Gastrocnemius medialis (tissue), 4 donors: ENCODE measurements around the gene PERCC1. TPM values are rescaled to one million over a fixed set of nuclear protein-coding genes. Genes with fewer than 3 reads are reported as not detected.

Experiments used
- ATAC-seq, 2 donors: fragments of 150-250 bp; one replicate each; pipeline ENCODE4 v1.9.1; 2016
- DNase-seq, 2 donors: peaks; one replicate each; pipeline ENCODE4 v3.0.0-alpha.2; 2019
- H3K27ac ChIP-seq, 4 donors: fragments of 200-600 bp; sonication (generic); 1 replicate in 1 of 4; 2 replicates in 3 of 4; pipeline ENCODE4 v1.5.1; 2016 to 2018; ENCODE audit warnings: mild to moderate bottlenecking in 2 of 4, moderate library complexity in 1 of 4
- H3K27me3 ChIP-seq, 3 donors: fragments of 200-600 bp; sonication (generic) in 2 of 3; 1 replicate in 1 of 3; 2 replicates in 2 of 3; pipeline versions ENCODE4 v1.5.1 to v1.6.0; 2016 to 2019; ENCODE audit warnings: mild to moderate bottlenecking in 1 of 3, moderate library complexity in 1 of 3
- H3K36me3 ChIP-seq, 2 donors: fragments of 200-600 bp; sonication (generic) in 1 of 2; one replicate each; pipeline ENCODE4 v1.5.1; 2017 to 2018
- H3K4me1 ChIP-seq, 2 donors: fragments of 200-600 bp; sonication (generic) in 1 of 2; one replicate each; pipeline ENCODE4 v1.5.1; 2016 to 2017; ENCODE audit warnings: mild to moderate bottlenecking in 2 of 2
- H3K4me3 ChIP-seq, 4 donors: fragments of 200-600 bp; sonication (generic) in 3 of 4; 1 replicate in 1 of 4; 2 replicates in 3 of 4; pipeline ENCODE4 v1.5.1; 2016 to 2019; ENCODE audit warnings: mild to moderate bottlenecking in 2 of 4
- H3K9me3 ChIP-seq, 3 donors: fragments of 200-600 bp; sonication (generic) in 2 of 3; 1 replicate in 1 of 3; 2 replicates in 2 of 3; pipeline ENCODE4 v1.5.1; 2016 to 2019
- POLR2A ChIP-seq, 2 donors: fragments of 450-650 bp; IDR thresholded peaks; one replicate each; pipeline ENCODE4 v1.6.1; 2017; ENCODE audit warnings: antibody characterized with exemption in 2 of 2, mild to moderate bottlenecking in 2 of 2, moderate library complexity in 2 of 2
- in situ Hi-C, 4 donors: fragments of 200-750 bp; cut with MboI; loops; one replicate each; pipeline versions ENCODE4 v1.15.0 to v1.8.0; 2017; ENCODE audit warnings: low sequenced_read_pairs in 4 of 4
- intact Hi-C: fragments of 100-400 bp; cut with DNase I; formaldehyde crosslinking; loops from one replicate; pipeline ENCODE4 v1.15.1; 2023; ENCODE audit warnings: low total_unique reads
- total RNA-seq, 4 donors: library from RNA; depleted of rRNA; stranded (reverse); fragments of >200 nt; gene quantifications; one replicate each; pipeline versions ENCODE4 v1.1.0 to v1.2.3, GENCODE V29; 2016
- TF ChIP-seq, protein P1 (sequence below), 5 experiments: fragments of 450-650 bp in 3 of 5; fragments of 200-600 bp in 2 of 5; sonication (generic) in 2 of 5; IDR thresholded peaks in 4 of 5; conservative IDR thresholded peaks in 1 of 5; 1 replicate in 4 of 5; 2 replicates in 1 of 5; pipeline ENCODE4 v1.5.1; 2016 to 2019; ENCODE audit warnings: antibody characterized with exemption in 5 of 5, mild to moderate bottlenecking in 3 of 5, moderate library complexity in 3 of 5

Gene PERCC1
- total RNA-seq, 4 donors from 2014 or later, result not detected

DNA sequence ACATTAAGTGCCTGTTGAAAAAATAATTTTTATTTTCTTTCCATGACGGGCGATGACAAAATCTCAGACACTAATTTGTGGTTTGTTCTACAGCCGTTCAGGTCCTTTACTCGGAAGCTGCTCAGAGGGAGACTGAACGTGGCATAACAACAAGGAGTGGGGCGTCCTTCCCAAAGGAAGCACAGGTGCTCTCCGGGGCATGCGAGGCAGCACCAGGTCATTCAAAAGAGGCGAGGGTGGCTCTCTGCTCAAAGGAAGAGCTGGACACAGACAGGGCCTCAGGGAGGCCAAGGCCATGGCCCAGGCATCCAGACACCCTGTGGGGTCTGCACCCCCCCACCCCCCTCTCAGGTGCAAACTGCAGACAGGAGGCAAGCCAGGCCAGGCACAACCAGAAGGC lies 32.5 kb upstream of the PERCC1 start:
- in situ Hi-C loops, result no loop called here
- intact Hi-C loops, result no loop called here
- ATAC-seq, result no peak
- Histone ChIP-seq H3K4me3 (no peak overlapping the region), H3K27me3 (no peaks in the 10 kb centered on the region), H3K9me3 (no peaks in the 10 kb centered on the region), H3K36me3 (peaks cover 0 to 49% of the 10 kb centered on the region in 2 donors), H3K27ac (no peak overlapping the region), H3K4me1 (no peaks in the 10 kb centered on the region)
- DNase-seq, result no peak
- TF ChIP-seq, protein P1, sequence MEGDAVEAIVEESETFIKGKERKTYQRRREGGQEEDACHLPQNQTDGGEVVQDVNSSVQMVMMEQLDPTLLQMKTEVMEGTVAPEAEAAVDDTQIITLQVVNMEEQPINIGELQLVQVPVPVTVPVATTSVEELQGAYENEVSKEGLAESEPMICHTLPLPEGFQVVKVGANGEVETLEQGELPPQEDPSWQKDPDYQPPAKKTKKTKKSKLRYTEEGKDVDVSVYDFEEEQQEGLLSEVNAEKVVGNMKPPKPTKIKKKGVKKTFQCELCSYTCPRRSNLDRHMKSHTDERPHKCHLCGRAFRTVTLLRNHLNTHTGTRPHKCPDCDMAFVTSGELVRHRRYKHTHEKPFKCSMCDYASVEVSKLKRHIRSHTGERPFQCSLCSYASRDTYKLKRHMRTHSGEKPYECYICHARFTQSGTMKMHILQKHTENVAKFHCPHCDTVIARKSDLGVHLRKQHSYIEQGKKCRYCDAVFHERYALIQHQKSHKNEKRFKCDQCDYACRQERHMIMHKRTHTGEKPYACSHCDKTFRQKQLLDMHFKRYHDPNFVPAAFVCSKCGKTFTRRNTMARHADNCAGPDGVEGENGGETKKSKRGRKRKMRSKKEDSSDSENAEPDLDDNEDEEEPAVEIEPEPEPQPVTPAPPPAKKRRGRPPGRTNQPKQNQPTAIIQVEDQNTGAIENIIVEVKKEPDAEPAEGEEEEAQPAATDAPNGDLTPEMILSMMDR (IDR thresholded peaks at IDR 0.05 in 4 of 5, conservative IDR thresholded peaks at IDR 0.05 in 1 of 5), result no peak
- TF ChIP-seq POLR2A (IDR thresholded peaks at IDR 0.05), result no peak

- H3K4me1 ChIP-seq, result no peaks in the 10 kb centered on the region
- no peak overlapping the region for H3K27ac ChIP-seq
- in situ Hi-C loops (no loop called here), intact Hi-C loops (no loop called here)
- TF ChIP-seq, protein P1 (IDR thresholded peaks at IDR 0.05 in 4 of 5, conservative IDR thresholded peaks at IDR 0.05 in 1 of 5), result no peak
- TF ChIP-seq POLR2A (IDR thresholded peaks at IDR 0.05), result no peak
- peaks cover 0 to 42% of the 10 kb centered on the region in 2 donors for H3K36me3 ChIP-seq
- DNase-seq, result no peak
- no peak overlapping the region for H3K4me3 ChIP-seq
- H3K9me3 ChIP-seq, result no peaks in the 10 kb centered on the region
- ATAC-seq, result no peak
- H3K27me3 ChIP-seq, result no peaks in the 10 kb centered on the region
Measured at GRCh38 chr16:1398826-1399581, 31.9 kb upstream of the PERCC1 start.

- in situ Hi-C loops (no loop called here), intact Hi-C loops (no loop called here)
- no peaks in the 10 kb centered on the region for H3K4me1 ChIP-seq
- DNase-seq (no peak), ATAC-seq (no peak)
- no peak overlapping the region for H3K27ac ChIP-seq
- no peaks in the 10 kb centered on the region for H3K9me3 ChIP-seq
- no peak for TF ChIP-seq POLR2A (IDR thresholded peaks at IDR 0.05)
- TF ChIP-seq, protein P1 (IDR thresholded peaks at IDR 0.05 in 4 of 5, conservative IDR thresholded peaks at IDR 0.05 in 1 of 5), result no peak
- H3K4me3 ChIP-seq, result no peak overlapping the region
- no peaks in the 10 kb centered on the region for H3K27me3 ChIP-seq
- H3K36me3 ChIP-seq, result peaks cover 0 to 38% of the 10 kb centered on the region in 2 donors
Measured at GRCh38 chr16:1401061-1401757, 29.7 kb upstream of the PERCC1 start.

DNA sequence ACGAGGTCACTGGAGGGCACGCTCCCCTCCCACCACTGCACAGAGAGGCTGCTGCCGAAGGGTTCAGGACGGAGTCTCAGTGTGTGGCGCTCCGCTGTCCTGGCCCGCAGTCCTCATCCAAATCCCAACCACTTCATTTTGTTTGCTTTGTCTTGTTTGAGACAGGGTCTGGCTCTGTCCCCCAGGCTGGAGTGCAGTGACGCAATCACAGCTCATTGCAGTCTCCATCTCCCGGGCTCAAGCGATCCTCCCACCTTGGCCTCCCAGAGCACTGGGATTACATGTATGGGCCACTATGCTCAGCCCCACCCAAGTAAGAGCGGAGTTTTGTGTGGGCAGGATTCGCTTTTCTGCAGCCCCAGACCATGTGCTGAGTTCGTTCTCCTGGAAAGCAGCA lies 29.1 kb upstream of the PERCC1 start:
- intact Hi-C loops, result no loop called here
- in situ Hi-C loops, result no loop called here
- H3K27me3 ChIP-seq, result no peaks in the 10 kb centered on the region
- TF ChIP-seq POLR2A (IDR thresholded peaks at IDR 0.05), result no peak
- TF ChIP-seq, protein P1 (IDR thresholded peaks at IDR 0.05 in 4 of 5, conservative IDR thresholded peaks at IDR 0.05 in 1 of 5), result no peak
- H3K27ac ChIP-seq, result no peak overlapping the region
- no peak for ATAC-seq
- no peaks in the 10 kb centered on the region for H3K9me3 ChIP-seq
- DNase-seq, result no peak
- no peaks in the 10 kb centered on the region for H3K4me1 ChIP-seq
- no peak overlapping the region for H3K4me3 ChIP-seq
- peaks cover 0 to 40% of the 10 kb centered on the region in 2 donors for H3K36me3 ChIP-seq
